ENCODE results near the gene CDH13.
"Not testable (repeated sequence)": the region's sequence is repeated elsewhere in the genome, so short reads cannot be mapped to it uniquely, and the experiment has no call there.

The CDH13 gene

GRCh38 chr16:82915139-82915824 lies 288.5 kb downstream of the CDH13 start:
- Histone ChIP-seq H3K36me3 (ENCODE audit: control insufficient read depth in 2 of 2, insufficient read depth in 2 of 2, low read length in 2 of 2) (no peaks in the 10 kb centered on the region), H3K9me3 (ENCODE audit: control insufficient read depth in 2 of 2, low read length in 2 of 2) (no peaks in the 10 kb centered on the region), H3K9ac (ENCODE audit: low read length in 2 of 2) (no peak overlapping the region), H3K4me1 (ENCODE audit: control insufficient read depth, insufficient read depth, low read length) (no peaks in the 10 kb centered on the region), H3K4me3 (ENCODE audit: low read length in 2 of 2) (no peak overlapping the region), H3K27ac (ENCODE audit: low read length) (no peak overlapping the region), H3K27me3 (ENCODE audit: control insufficient read depth in 1 of 2, insufficient read depth in 2 of 2, low read length in 2 of 2) (no peaks in the 10 kb centered on the region)

- Histone ChIP-seq H3K27me3 (ENCODE audit: control insufficient read depth in 1 of 2, insufficient read depth in 2 of 2, low read length in 2 of 2) (no peaks in the 10 kb centered on the region), H3K4me1 (ENCODE audit: control insufficient read depth, insufficient read depth, low read length) (no peaks in the 10 kb centered on the region), H3K9ac (ENCODE audit: low read length in 2 of 2) (no peak overlapping the region)
Measured at GRCh38 chr16:82917886-82918595, 291.3 kb downstream of the CDH13 start.

GRCh38 chr16:82924075-82924854 lies 297.5 kb downstream of the CDH13 start:
- Histone ChIP-seq H3K36me3 (ENCODE audit: control insufficient read depth in 2 of 2, insufficient read depth in 2 of 2, low read length in 2 of 2) (no peaks in the 10 kb centered on the region), H3K4me1 (ENCODE audit: control insufficient read depth, insufficient read depth, low read length) (no peaks in the 10 kb centered on the region), H3K27me3 (ENCODE audit: control insufficient read depth in 1 of 2, insufficient read depth in 2 of 2, low read length in 2 of 2) (no peaks in the 10 kb centered on the region)

More at GRCh38 chr16:82917886-82918595, 291.3 kb downstream of the CDH13 start:
- Histone ChIP-seq H3K36me3 (ENCODE audit: control insufficient read depth in 2 of 2, insufficient read depth in 2 of 2, low read length in 2 of 2) (no peaks in the 10 kb centered on the region), H3K27ac (ENCODE audit: low read length) (no peak overlapping the region), H3K4me3 (ENCODE audit: low read length in 2 of 2) (no peak overlapping the region), H3K9me3 (ENCODE audit: control insufficient read depth in 2 of 2, low read length in 2 of 2) (no peaks in the 10 kb centered on the region)

GRCh38 chr16:82926500-82926899 lies 299.7 kb downstream of the CDH13 start:
- Histone ChIP-seq H3K27ac (ENCODE audit: low read length) (no peak overlapping the region), H3K4me1 (ENCODE audit: control insufficient read depth, insufficient read depth, low read length) (no peaks in the 10 kb centered on the region), H3K27me3 (ENCODE audit: control insufficient read depth in 1 of 2, insufficient read depth in 2 of 2, low read length in 2 of 2) (no peaks in the 10 kb centered on the region), H3K36me3 (ENCODE audit: control insufficient read depth in 2 of 2, insufficient read depth in 2 of 2, low read length in 2 of 2) (no peaks in the 10 kb centered on the region), H3K9ac (ENCODE audit: low read length in 2 of 2) (no peak overlapping the region), H3K9me3 (ENCODE audit: control insufficient read depth in 2 of 2, low read length in 2 of 2) (peaks cover 0 to 2% of the 10 kb centered on the region in 2 donors), H3K4me3 (ENCODE audit: low read length in 2 of 2) (no peak overlapping the region)

More at GRCh38 chr16:82924075-82924854, 297.5 kb downstream of the CDH13 start:
- Histone ChIP-seq H3K4me3 (ENCODE audit: low read length in 2 of 2) (no peak overlapping the region), H3K9me3 (ENCODE audit: control insufficient read depth in 2 of 2, low read length in 2 of 2) (peaks cover 0 to 2% of the 10 kb centered on the region in 2 donors), H3K9ac (ENCODE audit: low read length in 2 of 2) (no peak overlapping the region), H3K27ac (ENCODE audit: low read length) (no peak overlapping the region)

- H3K9ac ChIP-seq (ENCODE audit: low read length in 2 of 2); H3K36me3 ChIP-seq (ENCODE audit: control insufficient read depth in 2 of 2, insufficient read depth in 2 of 2, low read length in 2 of 2); H3K27me3 ChIP-seq (ENCODE audit: control insufficient read depth in 1 of 2, insufficient read depth in 2 of 2, low read length in 2 of 2); H3K4me1 ChIP-seq (ENCODE audit: control insufficient read depth, insufficient read depth, low read length); H3K4me3 ChIP-seq (ENCODE audit: low read length in 2 of 2); H3K9me3 ChIP-seq (ENCODE audit: control insufficient read depth in 2 of 2, low read length in 2 of 2); H3K27ac ChIP-seq (ENCODE audit: low read length): not testable (repeated sequence)
Measured at GRCh38 chr16:82933933-82934332, 307.2 kb downstream of the CDH13 start.

- no peaks in the 10 kb centered on the region for H3K27me3 ChIP-seq (ENCODE audit: control insufficient read depth in 1 of 2, insufficient read depth in 2 of 2, low read length in 2 of 2)
- no peak overlapping the region for H3K9ac ChIP-seq (ENCODE audit: low read length in 2 of 2)
- H3K4me1 ChIP-seq (ENCODE audit: control insufficient read depth, insufficient read depth, low read length) = no peaks in the 10 kb centered on the region
- no peaks in the 10 kb centered on the region for H3K9me3 ChIP-seq (ENCODE audit: control insufficient read depth in 2 of 2, low read length in 2 of 2)
- no peak overlapping the region for H3K4me3 ChIP-seq (ENCODE audit: low read length in 2 of 2)
- no peak overlapping the region for H3K27ac ChIP-seq (ENCODE audit: low read length)
- H3K36me3 ChIP-seq (ENCODE audit: control insufficient read depth in 2 of 2, insufficient read depth in 2 of 2, low read length in 2 of 2) = no peaks in the 10 kb centered on the region
Measured at GRCh38 chr16:82935766-82936165, 309.0 kb downstream of the CDH13 start.

- Histone ChIP-seq H3K27me3 (ENCODE audit: control insufficient read depth in 1 of 2, insufficient read depth in 2 of 2, low read length in 2 of 2) (no peaks in the 10 kb centered on the region), H3K4me3 (ENCODE audit: low read length in 2 of 2) (no peak overlapping the region), H3K9ac (ENCODE audit: low read length in 2 of 2) (no peak overlapping the region), H3K27ac (ENCODE audit: low read length) (no peak overlapping the region), H3K9me3 (ENCODE audit: control insufficient read depth in 2 of 2, low read length in 2 of 2) (no peaks in the 10 kb centered on the region), H3K4me1 (ENCODE audit: control insufficient read depth, insufficient read depth, low read length) (no peaks in the 10 kb centered on the region), H3K36me3 (ENCODE audit: control insufficient read depth in 2 of 2, insufficient read depth in 2 of 2, low read length in 2 of 2) (no peaks in the 10 kb centered on the region)
Measured at GRCh38 chr16:82936941-82937551, 310.3 kb downstream of the CDH13 start.

- H3K36me3 ChIP-seq (ENCODE audit: control insufficient read depth in 2 of 2, insufficient read depth in 2 of 2, low read length in 2 of 2) = no peaks in the 10 kb centered on the region
- no peak overlapping the region for H3K9ac ChIP-seq (ENCODE audit: low read length in 2 of 2)
- H3K9me3 ChIP-seq (ENCODE audit: control insufficient read depth in 2 of 2, low read length in 2 of 2) = no peaks in the 10 kb centered on the region
- H3K4me3 ChIP-seq (ENCODE audit: low read length in 2 of 2) = no peak overlapping the region
- H3K4me1 ChIP-seq (ENCODE audit: control insufficient read depth, insufficient read depth, low read length) = no peaks in the 10 kb centered on the region
- H3K27me3 ChIP-seq (ENCODE audit: control insufficient read depth in 1 of 2, insufficient read depth in 2 of 2, low read length in 2 of 2) = no peaks in the 10 kb centered on the region
- H3K27ac ChIP-seq (ENCODE audit: low read length) = no peak overlapping the region
Measured at GRCh38 chr16:82937926-82938520, 311.3 kb downstream of the CDH13 start.

GRCh38 chr16:82943371-82943770 lies 316.6 kb downstream of the CDH13 start:
- Histone ChIP-seq H3K4me1 (ENCODE audit: control insufficient read depth, insufficient read depth, low read length) (no peaks in the 10 kb centered on the region), H3K4me3 (ENCODE audit: low read length in 2 of 2) (no peak overlapping the region), H3K9me3 (ENCODE audit: control insufficient read depth in 2 of 2, low read length in 2 of 2) (no peaks in the 10 kb centered on the region), H3K27ac (ENCODE audit: low read length) (no peak overlapping the region), H3K36me3 (ENCODE audit: control insufficient read depth in 2 of 2, insufficient read depth in 2 of 2, low read length in 2 of 2) (no peaks in the 10 kb centered on the region), H3K27me3 (ENCODE audit: control insufficient read depth in 1 of 2, insufficient read depth in 2 of 2, low read length in 2 of 2) (no peaks in the 10 kb centered on the region), H3K9ac (ENCODE audit: low read length in 2 of 2) (no peak overlapping the region)

- Histone ChIP-seq H3K9ac (ENCODE audit: low read length in 2 of 2) (no peak overlapping the region), H3K4me1 (ENCODE audit: control insufficient read depth, insufficient read depth, low read length) (peaks cover 3% of the 10 kb centered on the region), H3K9me3 (ENCODE audit: control insufficient read depth in 2 of 2, low read length in 2 of 2) (no peaks in the 10 kb centered on the region), H3K27ac (ENCODE audit: low read length) (no peak overlapping the region), H3K36me3 (ENCODE audit: control insufficient read depth in 2 of 2, insufficient read depth in 2 of 2, low read length in 2 of 2) (no peaks in the 10 kb centered on the region), H3K4me3 (ENCODE audit: low read length in 2 of 2) (no peak overlapping the region), H3K27me3 (ENCODE audit: control insufficient read depth in 1 of 2, insufficient read depth in 2 of 2, low read length in 2 of 2) (no peaks in the 10 kb centered on the region)
Measured at GRCh38 chr16:82945420-82946101, 318.8 kb downstream of the CDH13 start.
